Activated CD4-positive, alpha-beta T cell treated with anti-CD3 and anti-CD28 coated beads for 1 hour (primary cell): ENCODE measurements around the gene IRAK3.
"Not testable (repeated sequence)": the region's sequence is repeated elsewhere in the genome, so short reads cannot be mapped to it uniquely, and the experiment has no call there.

Source experiments
- DNase-seq: peaks from one replicate; pipeline ENCODE4 v3.0.0-alpha.2; 2020

IRAK3 gene

GRCh38 chr12:66174391-66175325 is 14.4 kb upstream of the IRAK3 start:
- not testable (repeated sequence) for DNase-seq

GRCh38 chr12:66176105-66176900 is 12.7 kb upstream of the IRAK3 start:
- no peak for DNase-seq

GRCh38 chr12:66182956-66183355 is 6.1 kb upstream of the IRAK3 start:
- DNase-seq, result no peak

GRCh38 chr12:66184822-66185221 is 4.2 kb upstream of the IRAK3 start:
- not testable (repeated sequence) for DNase-seq

- no peak for DNase-seq
Observed at GRCh38 chr12:66187036-66187435, 2.0 kb upstream of the IRAK3 start.

GRCh38 chr12:66187821-66188220 is 1.2 kb upstream of the IRAK3 start:
- no peak for DNase-seq

- DNase-seq, result no peak
Observed at GRCh38 chr12:66189486-66189843, 451 bp downstream of the IRAK3 start.

- no peak for DNase-seq
Observed at GRCh38 chr12:66189889-66190288, 875 bp downstream of the IRAK3 start.

- no peak for DNase-seq
Observed at GRCh38 chr12:66190519-66191370, 1.7 kb downstream of the IRAK3 start.

- DNase-seq, result no peak
Observed at GRCh38 chr12:66191547-66192126, 2.6 kb downstream of the IRAK3 start.

- no peak for DNase-seq
Observed at GRCh38 chr12:66194122-66194521, 5.1 kb downstream of the IRAK3 start.

- DNase-seq, result no peak
Observed at GRCh38 chr12:66195242-66195641, 6.2 kb downstream of the IRAK3 start.

GRCh38 chr12:66196806-66197205 is 7.8 kb downstream of the IRAK3 start:
- no peak for DNase-seq

- DNase-seq, result no peak
Observed at GRCh38 chr12:66197495-66197921, 8.5 kb downstream of the IRAK3 start.

GRCh38 chr12:66199141-66199540 is 10.1 kb downstream of the IRAK3 start:
- no peak for DNase-seq

- DNase-seq, result no peak
Observed at GRCh38 chr12:66199831-66200509, 11.0 kb downstream of the IRAK3 start.

GRCh38 chr12:66203820-66204219 is 14.8 kb downstream of the IRAK3 start:
- DNase-seq, result no peak

- no peak for DNase-seq
Observed at GRCh38 chr12:66206141-66206540, 17.1 kb downstream of the IRAK3 start.

GRCh38 chr12:66210840-66211239 is 21.8 kb downstream of the IRAK3 start:
- DNase-seq, result no peak

- not testable (repeated sequence) for DNase-seq
Observed at GRCh38 chr12:66211573-66211972, 22.6 kb downstream of the IRAK3 start.

- not testable (repeated sequence) for DNase-seq
Observed at GRCh38 chr12:66213011-66213410, 24.0 kb downstream of the IRAK3 start.

GRCh38 chr12:66217342-66217917 is 28.4 kb downstream of the IRAK3 start:
- DNase-seq, result no peak
